ENCODE results near the gene RHOT2. TPM values are rescaled to one million over a fixed set of nuclear protein-coding genes. Genes with fewer than 3 reads are reported as not detected.

The RHOT2 gene
- total and polyA plus RNA-seq, 9 of the 15 experiments (the other 6 are each of a cell fraction or from before 2014, with no cell fraction given), result 5.0 to 373 (median 112) TPM

GRCh38 chr16:711548-712320 lies 43.8 kb downstream of the RHOT2 start:
- in situ Hi-C loops (cut with MboI), result loop anchor here (5.0 to 10.0 kb wide), 2 partner anchors 76 to 343 kb away; partner anchors contain the start of genes CHTF18 and RPUSD1
- ATAC-seq, result peak; percentile 82
- no peak overlapping the region for H3K27ac ChIP-seq (ENCODE audit: extremely low read depth, low read depth, low read length)
- peaks cover 20% of the 10 kb centered on the region; the same call in 1 of the 2 replicates for H4K20me1 ChIP-seq (replicated peaks; ENCODE audit: control insufficient read depth, insufficient read depth, low read length)
- peak; percentile 74 to 88 (median 80) for DNase-seq (ENCODE audit: extremely low read depth in 1 of 4, low spot score in 3 of 4)
- FAIRE-seq, result peak; percentile 82
- H3K9ac ChIP-seq (ENCODE audit: insufficient read depth in 1 of 2, low read depth in 2 of 2, low read length in 2 of 2), result peak overlapping the region in 1 of 2 experiments; percentile 10; a peak in 1 of 4 replicates
- CTCF ChIA-PET (ENCODE audit: low intra/inter-chr PET ratio), result interaction anchor here (0.7 to 4.5 kb wide), 5 partner anchors 30 to 391 kb away, joined by 3 to 73 read pairs (median 12); no protein-coding TSS in a partner anchor
- 9% methylated on average over 18 of the region's 25 CpGs for WGBS (ENCODE audit: insufficient coverage, low coverage, missing lambda C conversion rate)
- peaks cover 11% of the 10 kb centered on the region for H3K79me2 ChIP-seq (ENCODE audit: control insufficient read depth, insufficient read depth, low read length)
- no TSS peak for BruUV-seq (replicated peaks)
- no peak overlapping the region for H3K4me3 ChIP-seq
- H2AFZ ChIP-seq (ENCODE audit: low read depth, low read length), result no peak overlapping the region
- peaks cover 0 to 11% of the 10 kb centered on the region in 2 experiments; a peak in 2 of 5 replicates for H3K27me3 ChIP-seq (ENCODE audit: control insufficient read depth in 2 of 2, insufficient read depth in 2 of 2, low read length in 2 of 2)
- POLR2A ChIA-PET, result interaction anchor here (1.0 to 1.2 kb wide), 2 partner anchors 9 to 73 kb away, joined by 3 read pairs; partner anchors contain the start of gene ANTKMT
- H3K9me3 ChIP-seq (replicated peaks; ENCODE audit: control insufficient read depth, insufficient read depth, low read depth, low read length), result no peaks in the 10 kb centered on the region
- H3K4me1 ChIP-seq (replicated peaks in 1 of 2; ENCODE audit: control insufficient read depth in 2 of 2, insufficient read depth in 2 of 2, low read length in 2 of 2), result peaks cover 7 to 65% of the 10 kb centered on the region in 2 experiments; a peak in 3 of 5 replicates
- no peaks in the 10 kb centered on the region for H3K9me1 ChIP-seq (ENCODE audit: control insufficient read depth, insufficient read depth, low read length)
- H3K36me3 ChIP-seq (ENCODE audit: control insufficient read depth, insufficient read depth, low read length), result peaks cover under 1% of the 10 kb centered on the region; the same call in 1 of the 3 replicates
- no peak overlapping the region for H3K4me2 ChIP-seq (ENCODE audit: insufficient read depth, low read length)
- intact Hi-C loops (cut with micrococcal nuclease), result loop anchor here (1.0 to 5.0 kb wide), 2 partner anchors 74 to 96 kb away; no protein-coding TSS in a partner anchor
- TF ChIP-seq SMC3 (conservative IDR thresholded peaks at IDR 0.05; ENCODE audit: insufficient read depth, low read depth, low read length) (peak; percentile 95), XRCC5 (IDR thresholded peaks at IDR 0.05; ENCODE audit: low read depth, low read length) (0 out of 2 replicates have a peak, but pooled peaks have one; percentile 73), ZBTB7A (IDR thresholded peaks at IDR 0.05; ENCODE audit: borderline replicate concordance, control insufficient read depth, low read depth, low read length) (peak; percentile 86), POLR2G (IDR thresholded peaks at IDR 0.05; ENCODE audit: low read depth, low read length) (peak; percentile 9; the same call in 1 of the 2 replicates), CTCF (IDR thresholded peaks at IDR 0.05 in 2 of 3, conservative IDR thresholded peaks at IDR 0.05 in 1 of 3; ENCODE audit: insufficient read depth in 2 of 3, low read depth in 1 of 3, low read length in 3 of 3) (peak; percentile 88 to 97 (median 96)), YY1 (IDR thresholded peaks at IDR 0.05; ENCODE audit: borderline replicate concordance in 1 of 3, control insufficient read depth in 1 of 3, extremely low read depth in 1 of 3, insufficient read depth in 3 of 3, insufficient read length in 1 of 3, insufficient replicate concordance in 2 of 3, low read depth in 1 of 3, low read length in 2 of 3) (no peak), POLR2AphosphoS2 (IDR thresholded peaks at IDR 0.05; ENCODE audit: low read length) (no peak), RFX1 (IDR thresholded peaks at IDR 0.05) (peak; percentile 30; the same call in 1 of the 2 replicates), SRSF7 (optimal IDR thresholded peaks at IDR 0.05; ENCODE audit: low read depth, low read length) (no peak), RCOR1 (IDR thresholded peaks at IDR 0.05; ENCODE audit: borderline replicate concordance in 1 of 2, low read depth in 2 of 2, low read length in 2 of 2) (peak; percentile 16 to 34; a peak in 1 of 4 replicates), MAX (CRISPR knock-in tag; IDR thresholded peaks at IDR 0.05) (0 out of 2 replicates have a peak, but pooled peaks have one; percentile 10), RAD21 (CRISPR knock-in tag; conservative IDR thresholded peaks at IDR 0.05 in 1 of 2, IDR thresholded peaks at IDR 0.05 in 1 of 2) (peak; percentile 84 to 92), ARID2 (IDR thresholded peaks at IDR 0.05) (peak; percentile 24; the same call in 1 of the 2 replicates), STAG1 (CRISPR knock-in tag; IDR thresholded peaks at IDR 0.05; ENCODE audit: borderline replicate concordance) (peak; percentile 96), VEZF1 (CRISPR knock-in tag; IDR thresholded peaks at IDR 0.05) (peak; percentile 37; the same call in 1 of the 2 replicates)

All from K562 (cell line).